Liver (tissue), 9 donors: ENCODE measurements around the gene SLC44A1. TPM values are rescaled to one million over a fixed set of nuclear protein-coding genes. Genes with fewer than 3 reads are reported as not detected.

Experiments
- DNase-seq: peaks from one replicate; pipeline ENCODE4 v3.0.0-alpha.2; 2017; ENCODE audit warnings: low spot score
- H3K27ac ChIP-seq, 2 donors: one replicate each; pipeline ENCODE4 v1.7.0; 2013; ENCODE audit warnings: inconsistent platforms in 2 of 2, low read length in 2 of 2, control low read depth in 1 of 2, low read depth in 1 of 2, mild to moderate bottlenecking in 1 of 2
- H3K27me3 ChIP-seq, 4 donors: one replicate each; pipeline versions ENCODE4 v1.6.1 to v1.7.0; 2013; ENCODE audit warnings: low read length in 3 of 4, inconsistent platforms in 1 of 4, mild to moderate bottlenecking in 1 of 4, moderate library complexity in 1 of 4; ENCODE audit not compliant: control insufficient read depth in 4 of 4, insufficient read depth in 4 of 4
- H3K36me3 ChIP-seq, 4 donors: one replicate each; pipeline versions ENCODE4 v1.6.1 to v1.7.0; 2013; ENCODE audit warnings: low read length in 3 of 4, mild to moderate bottlenecking in 3 of 4, low read depth in 1 of 4, moderate library complexity in 1 of 4; ENCODE audit not compliant: control insufficient read depth in 4 of 4, insufficient read depth in 3 of 4
- H3K4me1 ChIP-seq, 4 donors: one replicate each; pipeline versions ENCODE4 v1.6.1 to v1.7.0; 2013; ENCODE audit warnings: low read length in 3 of 4, mild to moderate bottlenecking in 3 of 4, moderate library complexity in 1 of 4; ENCODE audit not compliant: control insufficient read depth in 4 of 4, insufficient read depth in 4 of 4
- H3K4me3 ChIP-seq, 3 donors: one replicate each; pipeline versions ENCODE4 v1.6.1 to v1.7.0; 2013; ENCODE audit warnings: low read length in 3 of 3, control low read depth in 1 of 3, low read depth in 1 of 3, mild to moderate bottlenecking in 1 of 3
- H3K9ac ChIP-seq, 2 donors: one replicate each; pipeline ENCODE4 v1.7.0; 2013; ENCODE audit warnings: low read length in 2 of 2, mild to moderate bottlenecking in 2 of 2, moderate library complexity in 2 of 2, control low read depth in 1 of 2, low read depth in 1 of 2
- H3K9me3 ChIP-seq, 4 donors: one replicate each; pipeline versions ENCODE4 v1.6.1 to v1.7.0; 2013; ENCODE audit warnings: low read length in 3 of 4; ENCODE audit not compliant: control insufficient read depth in 4 of 4
- ATF3 ChIP-seq: IDR thresholded peaks from 2 replicates; pipeline ENCODE4 v1.6.1; 2016; ENCODE audit warnings: antibody characterized with exemption
- CTCF ChIP-seq: fragments of 150-350 bp; IDR thresholded peaks from 2 replicates; pipeline ENCODE4 v1.5.1; 2017; ENCODE audit warnings: improper control_type of control experiment, low read depth, low read length; ENCODE audit not compliant: missing input control
- EGR1 ChIP-seq, 2 donors: IDR thresholded peaks; 2 replicates each; pipeline ENCODE4 v1.6.1; 2016 to 2018; ENCODE audit warnings: antibody characterized with exemption in 2 of 2, low read depth in 2 of 2
- FOXA1 ChIP-seq: IDR thresholded peaks from 2 replicates; pipeline ENCODE4 v1.6.1; 2016; ENCODE audit warnings: antibody characterized with exemption
- FOXA2 ChIP-seq: IDR thresholded peaks from 2 replicates; pipeline ENCODE4 v1.6.1; 2016; ENCODE audit warnings: antibody characterized with exemption
- GABPA ChIP-seq, 2 donors: IDR thresholded peaks in 1 of 2; conservative IDR thresholded peaks in 1 of 2; 2 replicates each; pipeline ENCODE4 v1.6.1; 2016; ENCODE audit warnings: antibody characterized with exemption in 2 of 2, mild to moderate bottlenecking in 1 of 2, moderate library complexity in 1 of 2
- HNF4A ChIP-seq, 2 donors: conservative IDR thresholded peaks; 2 replicates each; pipeline ENCODE4 v1.6.1; 2016; ENCODE audit warnings: antibody characterized with exemption in 2 of 2, mild to moderate bottlenecking in 2 of 2
- HNF4G ChIP-seq: IDR thresholded peaks from 2 replicates; pipeline ENCODE4 v1.6.1; 2016; ENCODE audit warnings: antibody characterized with exemption
- JUND ChIP-seq, 2 donors: IDR thresholded peaks; 2 replicates each; pipeline ENCODE4 v1.6.1; 2016; ENCODE audit warnings: antibody characterized with exemption in 2 of 2
- MAX ChIP-seq: IDR thresholded peaks from 2 replicates; pipeline ENCODE4 v1.6.1; 2016; ENCODE audit warnings: antibody characterized with exemption
- NR2F2 ChIP-seq: IDR thresholded peaks from 2 replicates; pipeline ENCODE4 v1.6.1; 2016; ENCODE audit warnings: antibody characterized with exemption
- RAD21 ChIP-seq, 2 donors: IDR thresholded peaks; 2 replicates each; pipeline ENCODE4 v1.6.1; 2016; ENCODE audit warnings: antibody characterized with exemption in 2 of 2, mild to moderate bottlenecking in 2 of 2
- REST ChIP-seq: IDR thresholded peaks from 2 replicates; pipeline ENCODE4 v1.6.1; 2016; ENCODE audit warnings: antibody characterized with exemption, mild to moderate bottlenecking
- RXRA ChIP-seq, 2 donors: IDR thresholded peaks; 2 replicates each; pipeline ENCODE4 v1.6.1; 2017 to 2018; ENCODE audit warnings: antibody characterized with exemption in 2 of 2, mild to moderate bottlenecking in 1 of 2
- SP1 ChIP-seq: IDR thresholded peaks from 2 replicates; pipeline ENCODE4 v1.6.1; 2018; ENCODE audit warnings: antibody characterized with exemption, mild to moderate bottlenecking
- TAF1 ChIP-seq: conservative IDR thresholded peaks from 2 replicates; pipeline ENCODE4 v1.6.1; 2016; ENCODE audit warnings: antibody characterized with exemption, mild to moderate bottlenecking
- YY1 ChIP-seq: IDR thresholded peaks from 2 replicates; pipeline ENCODE4 v1.6.1; 2016; ENCODE audit warnings: antibody characterized with exemption, mild to moderate bottlenecking
- ZBTB33 ChIP-seq: IDR thresholded peaks from 2 replicates; pipeline ENCODE4 v1.6.1; 2016; ENCODE audit warnings: antibody characterized with exemption
- WGBS: extraction: QIAGEN DNeasy Blood & Tissue Kit; methylation state at CpG from one replicate; pipeline ENCODE4 v1.1.7; 2013; 5-methylcytosine and 5-hydroxymethylcytosine counted together
- polyA plus RNA-seq, 2 donors: library from polyadenylated mRNA; stranded (reverse) in 1 of 2; unstranded in 1 of 2; fragments of 200-250 nt in 1 of 2; fragments of >200 nt in 1 of 2; fragmentation: Nextera tagmentation in 1 of 2; extraction: Ambion mirVana in 1 of 2; gene quantifications; one replicate each; pipeline versions ENCODE4 v1.2.1 to v1.2.3, GENCODE V29; 2013 to 2015
- total RNA-seq, 2 donors: library from RNA; depleted of rRNA; stranded (reverse); fragments of >200 nt; gene quantifications; one replicate each; pipeline ENCODE4 v1.2.3, GENCODE V29; 2014
- donor health status: healthy.
- donor health status: healthy.
- donor health status: healthy.
- donor health status: healthy.
- donor health status: healthy.

SLC44A1 gene
- total and polyA plus RNA-seq, 4 donors, result 18.1 to 73.1 (median 53.1) TPM

GRCh38 chr9:105443121-105443520 lies 198.7 kb downstream of the SLC44A1 start (continued):
- TF ChIP-seq ZBTB33 (no peak), HNF4A (conservative IDR thresholded peaks at IDR 0.05) (no peak), RXRA (IDR thresholded peaks at IDR 0.05) (no peak), FOXA1 (no peak), FOXA2 (no peak), TAF1 (no peak), RAD21 (IDR thresholded peaks at IDR 0.05) (no peak), HNF4G (no peak), ATF3 (no peak)

GRCh38 chr9:105444130-105444529 lies 199.7 kb downstream of the SLC44A1 start:
- Histone ChIP-seq H3K4me3 (no peak overlapping the region), H3K36me3 (no peaks in the 10 kb centered on the region), H3K27ac (no peak overlapping the region), H3K27me3 (no peaks in the 10 kb centered on the region), H3K4me1 (peaks cover 0 to 20% (median 11%) of the 10 kb centered on the region in 4 donors), H3K9me3 (no peaks in the 10 kb centered on the region), H3K9ac (no peak overlapping the region)
- TF ChIP-seq MAX (no peak), HNF4G (no peak)
- no peak for DNase-seq
- 77% methylated on average over 4 of the region's 4 CpGs for WGBS

- no peak overlapping the region for H3K9ac ChIP-seq
- H3K27me3 ChIP-seq, result no peaks in the 10 kb centered on the region
- H3K4me3 ChIP-seq, result no peak overlapping the region
- H3K27ac ChIP-seq, result no peak overlapping the region
- H3K4me1 ChIP-seq, result peaks cover 0 to 20% (median 11%) of the 10 kb centered on the region in 4 donors
- no peaks in the 10 kb centered on the region for H3K9me3 ChIP-seq
- DNase-seq, result no peak
- no peaks in the 10 kb centered on the region for H3K36me3 ChIP-seq
- 86% methylated on average over 8 of the region's 8 CpGs for WGBS
- TF ChIP-seq JUND (IDR thresholded peaks at IDR 0.05) (no peak), HNF4A (conservative IDR thresholded peaks at IDR 0.05) (no peak), SP1 (no peak), RXRA (IDR thresholded peaks at IDR 0.05) (no peak), ZBTB33 (no peak), FOXA1 (no peak), TAF1 (no peak), MAX (no peak), HNF4G (no peak), GABPA (IDR thresholded peaks at IDR 0.05 in 1 of 2, conservative IDR thresholded peaks at IDR 0.05 in 1 of 2) (no peak), EGR1 (IDR thresholded peaks at IDR 0.05; ENCODE audit: low read depth in 2 of 2) (no peak), YY1 (no peak), NR2F2 (no peak), REST (no peak), RAD21 (IDR thresholded peaks at IDR 0.05) (no peak), FOXA2 (no peak), CTCF (no peak)
Measured at GRCh38 chr9:105445203-105445881, 200.9 kb downstream of the SLC44A1 start.
